T-helper 17 cell (primary cell): ENCODE results near the gene IP6K3. TPM values are rescaled to one million over a fixed set of nuclear protein-coding genes. Genes with fewer than 3 reads are reported as not detected.

Experiments
- ATAC-seq: fragments of 150-1000 bp; cut with Tn5 transposase; 2 replicates; pipeline ENCODE4 v1.10.0; 2021; ENCODE audit warnings: mild to moderate bottlenecking, moderate library complexity
- DNase-seq, 3 donors: peaks; one replicate each; pipeline versions ENCODE4 v3.0.0 to v3.0.0-alpha.2; 2020 to 2021
- H3K9me3 ChIP-seq: one replicate; pipeline ENCODE4 v1.7.0; 2013; ENCODE audit warnings: low read length, mild to moderate bottlenecking; ENCODE audit not compliant: control insufficient read depth, poor library complexity, severe bottlenecking
- H3K27ac Mint-ChIP-seq: one replicate; pipeline ENCODE4 v1.8.0; 2022; ENCODE audit warnings: mild to moderate bottlenecking, moderate library complexity, mixed read lengths
- H3K27me3 Mint-ChIP-seq: one replicate; pipeline ENCODE4 v1.8.0; 2022; ENCODE audit warnings: mixed read lengths
- H3K36me3 Mint-ChIP-seq: one replicate; pipeline ENCODE4 v1.8.0; 2022; ENCODE audit warnings: low read depth, mixed read lengths
- H3K4me1 Mint-ChIP-seq: one replicate; pipeline ENCODE4 v1.8.0; 2022; ENCODE audit warnings: mild to moderate bottlenecking, mixed read lengths
- H3K4me3 Mint-ChIP-seq: one replicate; pipeline ENCODE4 v1.8.0; 2022; ENCODE audit warnings: mild to moderate bottlenecking, moderate library complexity, mixed read lengths
- total RNA-seq, 4 donors: library from RNA in 2 of 4; stranded (reverse) in 2 of 4; gene quantifications; one replicate each; pipeline ENCODE4 v1.2.3 and lab custom pipeline; 2022 to 2026

IP6K3 gene
- total RNA-seq, 2 donors from 2014 or later: not detected

GRCh38 chr6:33704215-33705066 lies 42.3 kb downstream of the IP6K3 start:
- H3K4me3 Mint-ChIP-seq: no peak overlapping the region
- H3K27ac Mint-ChIP-seq: peak overlapping the region; percentile 19
- H3K4me1 Mint-ChIP-seq: peaks cover 15% of the 10 kb centered on the region
- no peaks in the 10 kb centered on the region for H3K9me3 ChIP-seq
- peaks cover 3% of the 10 kb centered on the region for H3K36me3 Mint-ChIP-seq
- no peaks in the 10 kb centered on the region for H3K27me3 Mint-ChIP-seq
- DNase-seq (no peak), ATAC-seq (no peak)

GRCh38 chr6:33702345-33702977 lies 44.2 kb downstream of the IP6K3 start:
- Mint-ChIP-seq H3K27me3 (no peaks in the 10 kb centered on the region), H3K36me3 (no peaks in the 10 kb centered on the region), H3K4me3 (no peak overlapping the region), H3K27ac (peak overlapping the region; percentile 14), H3K4me1 (peaks cover 10% of the 10 kb centered on the region)
- no peaks in the 10 kb centered on the region for H3K9me3 ChIP-seq
- peak; percentile 74 for ATAC-seq
- no peak for DNase-seq

- ATAC-seq (peak; percentile 76), DNase-seq (peak; percentile 47 to 72 (median 57))
- H3K4me1 Mint-ChIP-seq: peaks cover 25% of the 10 kb centered on the region
- H3K36me3 Mint-ChIP-seq: no peaks in the 10 kb centered on the region
- H3K4me3 Mint-ChIP-seq: no peak overlapping the region
- no peaks in the 10 kb centered on the region for H3K27me3 Mint-ChIP-seq
- no peaks in the 10 kb centered on the region for H3K9me3 ChIP-seq
- peak overlapping the region; percentile 83 for H3K27ac Mint-ChIP-seq
Measured at GRCh38 chr6:33700391-33701050, 46.2 kb downstream of the IP6K3 start.

GRCh38 chr6:33699739-33700138 lies 47.0 kb downstream of the IP6K3 start:
- no peak for ATAC-seq
- Mint-ChIP-seq H3K4me1 (peaks cover 28% of the 10 kb centered on the region), H3K27me3 (no peaks in the 10 kb centered on the region), H3K36me3 (no peaks in the 10 kb centered on the region), H3K27ac (peak overlapping the region; percentile 83), H3K4me3 (no peak overlapping the region)
- DNase-seq: no peak
- no peaks in the 10 kb centered on the region for H3K9me3 ChIP-seq

GRCh38 chr6:33699131-33699530 lies 47.6 kb downstream of the IP6K3 start:
- Mint-ChIP-seq H3K4me1 (peaks cover 32% of the 10 kb centered on the region), H3K36me3 (no peaks in the 10 kb centered on the region), H3K4me3 (no peak overlapping the region)

GRCh38 chr6:33698494-33698893 lies 48.2 kb downstream of the IP6K3 start:
- no peak for DNase-seq
- no peak for ATAC-seq
- Mint-ChIP-seq H3K27me3 (no peaks in the 10 kb centered on the region), H3K4me1 (peaks cover 34% of the 10 kb centered on the region), H3K4me3 (no peak overlapping the region), H3K27ac (peak overlapping the region; percentile 99), H3K36me3 (no peaks in the 10 kb centered on the region)
- no peaks in the 10 kb centered on the region for H3K9me3 ChIP-seq

More at GRCh38 chr6:33699131-33699530, 47.6 kb downstream of the IP6K3 start:
- no peaks in the 10 kb centered on the region for H3K9me3 ChIP-seq
- DNase-seq (no peak), ATAC-seq (no peak)
- Mint-ChIP-seq H3K27me3 (no peaks in the 10 kb centered on the region), H3K27ac (peak overlapping the region; percentile 99)

- Mint-ChIP-seq H3K27ac (peak overlapping the region; percentile 99), H3K27me3 (no peaks in the 10 kb centered on the region), H3K36me3 (no peaks in the 10 kb centered on the region), H3K4me1 (peaks cover 38% of the 10 kb centered on the region), H3K4me3 (no peak overlapping the region)
- ATAC-seq (no peak), DNase-seq (no peak)
- H3K9me3 ChIP-seq: no peaks in the 10 kb centered on the region
Measured at GRCh38 chr6:33697845-33698244, 48.9 kb downstream of the IP6K3 start.

GRCh38 chr6:33696548-33697518 lies 49.9 kb downstream of the IP6K3 start:
- peaks cover 45% of the 10 kb centered on the region for H3K4me1 Mint-ChIP-seq
- ATAC-seq (peak; percentile 42), DNase-seq (no peak)
- no peaks in the 10 kb centered on the region for H3K9me3 ChIP-seq
- H3K36me3 Mint-ChIP-seq: peaks cover 3% of the 10 kb centered on the region
- H3K27me3 Mint-ChIP-seq: no peaks in the 10 kb centered on the region
- peak overlapping the region; percentile 73 for H3K4me3 Mint-ChIP-seq
- peak overlapping the region; percentile 99 for H3K27ac Mint-ChIP-seq

- H3K36me3 Mint-ChIP-seq: peaks cover 3% of the 10 kb centered on the region
- peak overlapping the region; percentile 64 for H3K4me3 Mint-ChIP-seq
- peaks cover 51% of the 10 kb centered on the region for H3K4me1 Mint-ChIP-seq
- H3K27ac Mint-ChIP-seq: peak overlapping the region; percentile 99
- DNase-seq (no peak), ATAC-seq (no peak)
- no peaks in the 10 kb centered on the region for H3K9me3 ChIP-seq
- no peaks in the 10 kb centered on the region for H3K27me3 Mint-ChIP-seq
Measured at GRCh38 chr6:33696076-33696475, 50.6 kb downstream of the IP6K3 start.

GRCh38 chr6:33695451-33695887 lies 51.2 kb downstream of the IP6K3 start:
- H3K9me3 ChIP-seq: no peaks in the 10 kb centered on the region
- Mint-ChIP-seq H3K36me3 (peaks cover 5% of the 10 kb centered on the region), H3K4me1 (peaks cover 54% of the 10 kb centered on the region), H3K4me3 (peak overlapping the region; percentile 64), H3K27ac (peak overlapping the region; percentile 99), H3K27me3 (no peaks in the 10 kb centered on the region)
- ATAC-seq: no peak
- no peak for DNase-seq

GRCh38 chr6:33694977-33695376 lies 51.7 kb downstream of the IP6K3 start:
- H3K9me3 ChIP-seq: no peaks in the 10 kb centered on the region
- Mint-ChIP-seq H3K4me1 (peaks cover 52% of the 10 kb centered on the region), H3K27me3 (no peaks in the 10 kb centered on the region), H3K4me3 (peak overlapping the region; percentile 80), H3K36me3 (peaks cover 5% of the 10 kb centered on the region), H3K27ac (peak overlapping the region; percentile 99)
- no peak for ATAC-seq
- DNase-seq: no peak

GRCh38 chr6:33694401-33694931 lies 52.2 kb downstream of the IP6K3 start:
- H3K4me3 Mint-ChIP-seq: peak overlapping the region; percentile 80
- peaks cover 6% of the 10 kb centered on the region for H3K36me3 Mint-ChIP-seq

More at GRCh38 chr6:33694401-33694931, 52.2 kb downstream of the IP6K3 start:
- peak; percentile 25 to 61 (median 34) for DNase-seq
- H3K9me3 ChIP-seq: no peaks in the 10 kb centered on the region
- H3K27ac Mint-ChIP-seq: peak overlapping the region; percentile 99
- ATAC-seq: peak; percentile 64
- H3K4me1 Mint-ChIP-seq: peaks cover 52% of the 10 kb centered on the region
- H3K27me3 Mint-ChIP-seq: no peaks in the 10 kb centered on the region
